ENCODE measurements around the gene GPRC5B. TPM values are rescaled to one million over a fixed set of nuclear protein-coding genes. Genes with fewer than 3 reads are reported as not detected.
A peak's percentile ranks its signal among the peaks of the same experiment; 100 is the strongest.

The GPRC5B gene
- polyA plus RNA-seq, 1 donor from 2014 or later = not detected

DNA sequence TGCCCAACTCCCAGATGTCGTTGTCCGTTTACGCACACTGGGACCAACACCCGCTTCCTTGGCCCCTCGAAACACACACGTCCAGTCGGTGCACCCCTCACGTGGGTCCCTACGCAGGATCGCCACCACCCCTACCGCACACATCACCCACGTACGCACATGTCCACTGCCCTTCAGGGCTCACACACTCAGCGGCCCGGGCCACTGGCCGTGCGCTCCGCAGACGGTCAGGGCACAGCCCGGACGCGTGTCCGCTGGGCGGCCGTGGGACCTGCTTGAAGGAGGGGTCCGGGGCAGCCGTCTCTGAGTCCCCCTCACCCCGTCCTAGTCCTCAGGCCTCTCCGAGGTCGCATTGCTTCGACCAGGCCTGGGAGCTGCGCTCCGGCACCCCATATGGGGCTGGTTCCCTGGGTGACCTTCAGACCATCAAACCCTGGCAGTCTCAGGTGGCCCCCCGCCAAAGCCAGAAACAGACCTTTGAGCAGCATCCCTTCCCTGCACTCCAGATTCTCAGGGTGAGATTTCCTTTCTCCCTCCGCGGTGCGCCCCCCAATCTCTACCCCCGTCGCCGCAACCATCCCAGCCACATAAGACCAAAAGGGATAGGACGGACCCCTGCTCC is 914 bp upstream of the GPRC5B start:
- peak overlapping the region; percentile 65 to 93 (median 82) for H3K4me3 Mint-ChIP-seq
- no peaks in the 10 kb centered on the region for H3K36me3 Mint-ChIP-seq
- peaks cover 4 to 22% (median 14%) of the 10 kb centered on the region in 3 donors for H3K4me1 Mint-ChIP-seq
- peaks cover 36% of the 10 kb centered on the region for H3K27me3 Mint-ChIP-seq
- H3K9me3 Mint-ChIP-seq = no peaks in the 10 kb centered on the region
- peak overlapping the region in 1 of 3 donors; percentile 76 for H3K27ac Mint-ChIP-seq

DNA sequence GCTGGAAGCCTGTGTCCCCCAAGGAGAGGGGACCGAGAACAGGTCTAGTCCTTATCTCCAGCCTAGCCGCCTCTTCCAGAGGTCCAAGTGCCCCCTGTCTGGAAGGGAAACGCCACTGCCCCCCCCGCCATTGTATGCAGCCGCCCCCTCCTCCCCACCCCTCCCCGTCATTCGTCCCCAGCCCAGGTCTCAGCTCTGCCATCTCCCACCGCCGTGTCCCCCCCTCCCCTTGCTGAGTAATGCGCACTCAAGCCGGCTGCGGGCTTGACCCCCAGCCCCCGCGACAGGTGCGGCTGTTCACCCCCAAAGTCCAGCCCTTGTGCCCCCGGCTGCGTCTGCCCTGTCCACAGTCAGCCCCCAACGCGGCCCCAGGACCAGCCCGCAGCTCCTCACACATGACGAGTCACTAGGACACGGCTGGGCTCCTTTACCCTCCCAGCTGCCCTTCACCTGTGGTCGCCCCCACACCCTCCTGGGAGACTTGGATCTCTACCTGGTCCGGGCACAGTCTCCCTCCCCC is 622 bp downstream of the GPRC5B start:
- Mint-ChIP-seq H3K36me3 (no peaks in the 10 kb centered on the region), H3K27ac (no peak overlapping the region), H3K9me3 (no peaks in the 10 kb centered on the region), H3K4me3 (peak overlapping the region in 3 of 4 donors; percentile 62 to 88 (median 78)), H3K4me1 (peaks cover 4 to 22% (median 14%) of the 10 kb centered on the region in 3 donors), H3K27me3 (peaks cover 35% of the 10 kb centered on the region)

DNA sequence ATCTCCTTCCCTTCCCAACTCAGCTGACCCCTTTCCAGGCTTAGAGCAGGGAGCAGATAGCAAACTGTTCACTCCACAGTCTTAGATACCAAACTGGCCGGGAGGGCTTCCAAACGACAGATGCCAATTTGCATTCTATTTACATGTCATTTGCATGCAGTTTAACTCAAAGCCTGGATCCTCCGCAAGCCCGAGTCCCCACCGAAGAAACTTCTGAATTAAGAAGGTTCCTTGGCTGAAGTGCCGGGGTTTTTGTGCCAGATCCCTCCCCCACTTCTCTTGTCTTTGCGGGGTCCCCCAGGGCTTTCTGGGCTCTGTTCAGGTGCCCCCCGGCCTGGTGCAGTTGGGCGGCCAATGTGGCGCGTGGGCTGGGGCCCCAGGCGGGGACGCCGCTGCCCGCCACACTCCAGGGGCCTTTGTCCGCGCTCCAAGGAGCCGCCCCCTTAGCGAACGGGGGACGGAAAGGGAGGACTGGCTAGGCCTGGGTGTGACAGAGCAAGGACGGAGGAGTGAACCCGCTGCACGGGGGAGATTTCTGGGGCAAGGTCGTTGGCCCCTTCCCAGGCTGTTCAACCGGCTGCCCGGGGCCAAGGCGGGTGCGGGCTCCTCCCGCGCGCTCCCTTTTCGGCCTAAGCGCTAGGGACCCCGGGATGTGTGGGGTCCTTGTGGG is 1.2 kb downstream of the GPRC5B start:
- Mint-ChIP-seq H3K9me3 (no peaks in the 10 kb centered on the region), H3K36me3 (no peaks in the 10 kb centered on the region), H3K4me3 (peak overlapping the region in 2 of 4 donors; percentile 33 to 53), H3K27me3 (peaks cover 32% of the 10 kb centered on the region), H3K27ac (no peak overlapping the region), H3K4me1 (peaks cover 4 to 22% (median 14%) of the 10 kb centered on the region in 3 donors)

DNA sequence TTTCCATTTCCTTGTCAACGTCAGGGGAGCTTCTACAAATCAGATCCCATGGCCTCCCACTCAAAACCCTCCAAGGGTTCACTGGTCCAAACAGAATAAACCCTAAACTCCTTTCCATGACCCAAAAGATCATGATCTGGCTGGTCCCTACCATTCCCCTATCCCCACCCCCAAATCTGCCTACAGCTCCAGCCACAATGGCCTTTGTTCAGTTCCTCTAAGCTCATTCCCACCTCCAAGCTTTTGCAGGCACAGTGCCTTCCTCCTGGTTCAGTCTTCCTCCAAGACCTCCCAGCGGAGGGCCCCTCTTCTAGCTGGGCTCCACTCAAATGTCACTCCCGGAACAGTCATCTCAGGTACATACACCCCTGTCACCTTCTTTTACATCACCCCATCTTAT is 2.0 kb downstream of the GPRC5B start:
- H3K36me3 Mint-ChIP-seq = no peaks in the 10 kb centered on the region
- H3K9me3 Mint-ChIP-seq = no peaks in the 10 kb centered on the region
- H3K27ac Mint-ChIP-seq = no peak overlapping the region
- peak overlapping the region in 2 of 4 donors; percentile 0 to 53 for H3K4me3 Mint-ChIP-seq
- H3K4me1 Mint-ChIP-seq = peaks cover 4 to 22% (median 14%) of the 10 kb centered on the region in 3 donors
- peaks cover 34% of the 10 kb centered on the region for H3K27me3 Mint-ChIP-seq

DNA sequence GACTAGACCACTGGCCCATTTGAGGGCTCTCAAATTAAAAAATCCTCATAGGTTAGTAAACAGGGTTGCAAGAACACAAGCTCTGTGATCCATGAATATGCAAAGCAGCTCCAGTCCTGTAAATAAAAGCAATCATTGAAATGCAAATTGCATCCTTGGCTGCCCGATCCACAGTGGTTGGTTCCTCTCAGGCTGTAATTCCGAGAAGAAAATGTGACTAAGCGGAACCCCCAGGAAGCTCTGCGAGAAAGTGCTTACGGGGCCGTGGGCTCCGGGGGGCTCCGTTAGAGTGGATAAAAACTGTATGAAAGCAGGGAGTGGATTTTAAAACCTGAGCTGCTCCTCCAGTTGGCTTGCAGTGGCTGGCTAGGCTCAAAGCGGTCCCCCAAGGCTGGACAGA is 2.5 kb downstream of the GPRC5B start:
- H3K27me3 Mint-ChIP-seq = peaks cover 34% of the 10 kb centered on the region
- no peaks in the 10 kb centered on the region for H3K9me3 Mint-ChIP-seq
- peak overlapping the region in 1 of 4 donors; percentile 26 for H3K4me3 Mint-ChIP-seq
- no peak overlapping the region for H3K27ac Mint-ChIP-seq
- H3K4me1 Mint-ChIP-seq = peaks cover 4 to 22% (median 14%) of the 10 kb centered on the region in 3 donors
- no peaks in the 10 kb centered on the region for H3K36me3 Mint-ChIP-seq

DNA sequence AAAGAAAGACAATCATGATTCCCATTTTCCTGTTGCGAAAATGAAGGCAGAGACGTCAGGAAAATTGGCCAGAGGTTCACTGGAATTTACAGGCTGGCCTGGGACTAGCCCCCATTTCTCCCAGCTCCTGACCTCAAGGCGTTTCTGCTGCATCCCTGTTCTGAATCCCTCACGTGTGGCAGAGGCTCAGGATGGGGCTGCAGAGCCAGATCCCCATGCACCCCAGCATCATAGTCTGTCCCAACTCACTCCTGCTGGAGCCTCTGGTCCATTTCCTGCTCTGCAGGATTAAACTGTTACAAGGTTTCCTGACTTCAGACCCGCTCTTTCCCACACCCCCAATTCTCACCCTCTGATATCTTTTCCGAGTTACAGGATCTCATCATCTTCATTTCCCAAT is 2.9 kb downstream of the GPRC5B start:
- Mint-ChIP-seq H3K4me3 (peak overlapping the region in 1 of 4 donors; percentile 26), H3K36me3 (no peaks in the 10 kb centered on the region), H3K4me1 (peaks cover 4 to 22% (median 14%) of the 10 kb centered on the region in 3 donors), H3K9me3 (peaks cover 0 to under 1% (median 0%) of the 10 kb centered on the region in 3 donors), H3K27ac (no peak overlapping the region), H3K27me3 (peaks cover 36% of the 10 kb centered on the region)

DNA sequence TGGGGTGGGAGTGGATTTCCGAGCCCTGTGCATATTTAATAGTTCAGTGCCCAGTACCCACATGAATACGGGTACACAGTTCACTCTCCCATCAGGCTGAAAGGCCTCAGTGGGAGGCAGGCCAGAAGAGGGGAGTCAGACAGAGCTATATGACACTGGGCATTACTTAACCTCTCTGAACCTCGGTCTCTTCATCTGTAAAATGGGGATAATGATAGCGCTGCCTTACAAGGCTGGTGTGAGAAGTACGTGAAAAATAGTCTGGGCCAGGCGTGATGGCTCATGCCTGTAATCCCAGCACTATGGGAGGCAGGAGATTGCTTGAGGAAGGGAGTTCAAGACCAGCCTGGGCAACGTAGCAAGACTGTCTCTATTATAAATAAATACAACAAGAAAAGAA is 3.6 kb downstream of the GPRC5B start:
- Mint-ChIP-seq H3K4me1 (peaks cover 4 to 16% (median 9%) of the 10 kb centered on the region in 3 donors), H3K4me3 (no peak overlapping the region), H3K9me3 (peaks cover 0 to 2% (median 0%) of the 10 kb centered on the region in 3 donors), H3K36me3 (no peaks in the 10 kb centered on the region), H3K27ac (no peak overlapping the region), H3K27me3 (peaks cover 32% of the 10 kb centered on the region)

DNA sequence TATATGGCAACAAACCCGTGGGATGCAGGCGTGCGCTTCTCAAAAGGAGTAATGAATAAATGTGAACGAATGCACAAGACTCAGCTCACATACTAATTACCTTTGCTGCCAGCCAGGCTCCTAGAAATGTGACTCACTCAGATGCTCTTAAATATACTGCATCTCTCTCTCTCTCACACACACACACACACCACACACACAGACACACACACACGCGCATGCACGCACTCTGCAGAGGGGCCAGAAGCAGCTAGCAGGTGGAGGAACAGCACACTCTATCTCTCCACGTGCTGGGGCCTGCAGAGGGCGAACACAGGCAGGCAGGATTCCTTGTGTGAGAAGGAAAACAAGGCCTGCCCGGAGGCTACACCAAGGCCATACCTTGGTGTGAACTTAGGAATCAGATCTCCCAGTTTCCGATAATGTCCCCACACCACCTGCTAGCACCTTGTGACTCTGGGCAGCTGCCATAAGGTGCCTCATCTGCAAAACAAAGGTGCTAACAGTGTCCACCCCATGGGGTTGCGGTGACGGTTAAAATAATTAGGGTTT is 5.3 kb downstream of the GPRC5B start:
- H3K4me1 Mint-ChIP-seq = peaks cover 4 to 10% (median 4%) of the 10 kb centered on the region in 3 donors
- H3K36me3 Mint-ChIP-seq = no peaks in the 10 kb centered on the region
- no peak overlapping the region for H3K4me3 Mint-ChIP-seq
- peaks cover 33% of the 10 kb centered on the region for H3K27me3 Mint-ChIP-seq
- no peak overlapping the region for H3K27ac Mint-ChIP-seq
- H3K9me3 Mint-ChIP-seq = peaks cover 0 to 2% (median 0%) of the 10 kb centered on the region in 3 donors

DNA sequence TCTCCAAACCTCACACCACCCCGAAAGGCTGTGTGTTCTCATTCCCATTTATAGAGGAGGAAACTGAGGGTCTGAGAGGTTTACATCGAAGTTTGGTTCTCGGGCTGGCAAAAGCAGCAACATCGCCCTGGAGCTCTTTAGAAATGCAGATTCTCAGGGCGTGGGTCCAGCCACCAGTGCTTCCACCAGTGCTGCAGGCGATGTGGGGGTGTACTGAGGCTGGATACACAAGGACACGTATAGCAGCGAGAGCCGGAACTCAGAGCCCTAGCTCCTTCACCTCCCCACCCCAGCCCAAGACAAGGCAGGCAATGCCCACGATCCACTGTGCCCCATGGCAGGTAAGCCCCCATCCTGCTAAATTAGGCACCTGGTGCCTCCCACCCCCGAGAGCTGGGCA is 5.9 kb downstream of the GPRC5B start:
- Mint-ChIP-seq H3K36me3 (no peaks in the 10 kb centered on the region), H3K4me3 (no peak overlapping the region), H3K9me3 (peaks cover 0 to 2% (median 0%) of the 10 kb centered on the region in 3 donors), H3K27ac (no peak overlapping the region), H3K4me1 (peaks cover 4 to 8% (median 4%) of the 10 kb centered on the region in 3 donors), H3K27me3 (peaks cover 35% of the 10 kb centered on the region)

DNA sequence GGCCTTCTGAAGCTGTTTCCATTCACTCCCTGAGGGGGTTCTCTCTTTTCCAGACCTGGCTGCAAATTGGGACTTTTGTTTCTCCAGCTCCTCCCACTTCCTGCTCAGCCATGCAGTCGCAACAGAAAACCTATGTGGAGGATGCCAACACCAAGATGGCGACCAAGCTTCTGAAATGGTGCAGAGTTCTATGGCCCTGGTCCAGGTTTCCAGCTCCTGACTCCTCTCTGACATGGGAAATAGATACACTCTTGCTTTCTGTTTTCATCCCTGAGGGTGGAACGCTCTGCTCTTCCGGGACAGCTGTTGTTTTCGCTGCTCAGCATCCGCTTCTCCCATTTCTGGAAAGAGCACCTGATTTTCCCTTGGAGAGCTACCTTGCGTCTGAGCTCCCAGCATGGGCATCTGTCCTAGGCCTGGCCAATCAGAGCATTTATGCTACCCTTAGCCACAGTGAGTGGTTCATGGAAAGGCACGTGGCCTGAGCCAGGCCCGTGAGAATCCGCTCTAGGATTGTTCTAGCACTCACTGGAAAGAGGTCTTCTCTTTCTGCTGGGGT is 8.1 kb downstream of the GPRC5B start:
- no peak overlapping the region for H3K27ac Mint-ChIP-seq
- no peaks in the 10 kb centered on the region for H3K36me3 Mint-ChIP-seq
- H3K4me3 Mint-ChIP-seq = no peak overlapping the region
- H3K4me1 Mint-ChIP-seq = no peaks in the 10 kb centered on the region
- peaks cover 0 to 2% (median 0%) of the 10 kb centered on the region in 3 donors for H3K9me3 Mint-ChIP-seq
- peaks cover 16% of the 10 kb centered on the region for H3K27me3 Mint-ChIP-seq

DNA sequence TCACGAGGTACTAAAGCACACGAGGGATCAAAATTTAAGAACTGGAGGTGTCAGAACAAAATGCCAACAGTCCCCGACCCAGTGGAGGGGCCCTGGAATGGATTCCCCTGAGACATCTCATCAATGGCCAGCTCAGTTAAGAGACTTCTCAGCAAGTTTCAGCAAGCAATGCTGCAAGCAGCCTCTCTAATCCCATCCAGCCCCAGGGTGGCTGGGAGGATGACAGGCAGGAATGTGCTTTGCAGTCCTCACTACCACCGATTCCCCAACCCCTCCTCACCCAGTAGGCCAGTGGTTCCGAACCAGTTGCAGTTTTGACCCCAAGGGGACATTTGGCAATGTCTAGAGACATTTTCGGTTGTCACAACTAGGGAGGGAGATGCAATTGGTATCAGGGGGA is 8.7 kb downstream of the GPRC5B start:
- no peak overlapping the region for H3K27ac Mint-ChIP-seq
- no peaks in the 10 kb centered on the region for H3K4me1 Mint-ChIP-seq
- H3K9me3 Mint-ChIP-seq = peaks cover 0 to 2% (median 0%) of the 10 kb centered on the region in 3 donors
- H3K4me3 Mint-ChIP-seq = no peak overlapping the region
- H3K27me3 Mint-ChIP-seq = peaks cover 14% of the 10 kb centered on the region
- no peaks in the 10 kb centered on the region for H3K36me3 Mint-ChIP-seq

DNA sequence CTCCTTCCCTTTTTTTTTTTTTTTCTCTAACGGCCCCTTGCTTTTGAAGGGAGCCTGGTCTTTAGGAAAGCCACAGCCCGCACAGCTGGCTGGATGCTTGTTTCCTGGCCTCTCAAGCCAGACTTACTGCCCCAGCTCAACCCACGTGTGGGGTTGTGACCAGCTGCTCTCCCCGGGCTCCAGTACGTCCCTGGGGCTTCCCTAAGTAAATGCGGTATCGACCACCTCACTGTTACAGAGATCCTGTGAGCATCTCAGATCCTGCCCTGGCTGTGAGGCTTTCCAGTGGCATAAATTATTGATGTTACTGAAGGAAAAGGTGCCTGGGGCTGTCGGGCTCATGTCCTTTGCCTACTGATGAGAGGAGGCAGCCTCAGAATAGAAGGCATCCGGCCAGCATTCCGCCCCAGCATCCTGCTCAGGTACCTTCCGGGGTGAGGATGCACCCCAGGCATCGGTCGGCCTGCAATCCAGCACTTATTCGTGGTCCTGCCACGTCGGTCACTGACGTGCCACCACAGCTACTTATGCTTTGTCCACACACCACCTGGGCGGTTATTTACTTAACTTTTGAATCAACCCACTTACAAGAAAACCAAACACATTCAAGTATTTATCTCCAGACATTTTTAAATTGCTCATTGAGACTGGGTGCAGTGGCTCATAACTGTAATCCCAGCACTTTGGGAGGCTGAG is 9.6 kb downstream of the GPRC5B start:
- Mint-ChIP-seq H3K4me1 (no peaks in the 10 kb centered on the region), H3K36me3 (no peaks in the 10 kb centered on the region), H3K27ac (peak overlapping the region in 1 of 3 donors; percentile 46), H3K9me3 (peaks cover 0 to 2% (median 0%) of the 10 kb centered on the region in 3 donors), H3K27me3 (peaks cover 17% of the 10 kb centered on the region), H3K4me3 (no peak overlapping the region)

DNA sequence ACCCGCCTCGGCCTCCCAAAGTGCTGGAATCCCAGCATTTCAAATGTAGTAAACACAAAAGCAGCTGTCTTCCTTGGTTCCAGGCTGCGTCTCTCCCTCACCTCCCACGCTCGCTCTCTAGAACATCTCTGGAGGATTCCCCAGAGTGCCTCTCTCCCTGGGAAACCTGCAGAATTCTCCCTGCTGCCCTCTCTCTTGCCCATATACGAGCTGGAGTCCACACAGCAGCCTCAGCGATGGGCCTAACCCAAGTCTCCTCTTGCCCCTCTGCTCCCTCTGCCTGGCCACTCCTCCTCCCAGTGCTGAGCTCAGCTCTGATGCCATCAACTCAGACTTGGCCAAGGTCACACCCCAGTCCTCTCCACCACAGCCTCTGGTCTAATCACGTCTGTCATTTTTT is 10.6 kb downstream of the GPRC5B start:
- Mint-ChIP-seq H3K27me3 (peaks cover 17% of the 10 kb centered on the region), H3K27ac (no peak overlapping the region), H3K4me3 (no peak overlapping the region), H3K36me3 (no peaks in the 10 kb centered on the region), H3K9me3 (peaks cover 0 to 2% (median 0%) of the 10 kb centered on the region in 3 donors), H3K4me1 (no peaks in the 10 kb centered on the region)

DNA sequence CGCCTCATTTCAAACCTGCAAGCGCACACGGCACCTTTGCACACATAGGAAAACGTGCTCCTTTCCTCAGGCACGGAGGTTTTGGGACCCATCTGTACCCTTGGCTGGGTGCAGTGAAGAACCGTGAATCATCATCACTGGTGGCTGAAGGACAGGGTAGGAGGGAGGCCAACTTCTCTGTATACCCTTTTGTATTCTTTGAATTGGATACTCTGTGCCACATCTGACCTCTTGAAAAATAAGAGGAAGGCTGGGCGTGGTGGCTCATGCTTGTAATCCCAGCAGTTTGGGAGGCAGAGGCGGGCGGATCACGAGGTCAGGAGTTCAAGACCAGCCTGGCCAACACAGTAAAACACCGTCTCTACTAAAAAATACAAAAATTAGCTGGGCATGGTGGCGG is 11.7 kb downstream of the GPRC5B start:
- Mint-ChIP-seq H3K27me3 (peaks cover 15% of the 10 kb centered on the region), H3K9me3 (peaks cover 0 to 2% (median 0%) of the 10 kb centered on the region in 3 donors), H3K36me3 (no peaks in the 10 kb centered on the region), H3K4me3 (no peak overlapping the region), H3K4me1 (no peaks in the 10 kb centered on the region), H3K27ac (no peak overlapping the region)
